Right kidney (tissue), 1 donor: ENCODE measurements around the gene CELF1.

ENCODE experiments used
- DNase-seq: peaks from one replicate; pipeline ENCODE4 v3.0.0-alpha.2; 2016

CELF1 gene

GRCh38 chr11:47415949-47416472 lies 136.9 kb downstream of the CELF1 start:
- no peak for DNase-seq
